Heart left ventricle (tissue), 16 donors: ENCODE results near the gene DGKB. TPM values are rescaled to one million over a fixed set of nuclear protein-coding genes. Genes with fewer than 3 reads are reported as not detected.
A peak's percentile ranks its signal among the peaks of the same experiment; 100 is the strongest.

ENCODE experiments used
- ATAC-seq, 4 donors: fragments of 200-7000 bp; cut with Tn5 transposase; one replicate each; pipeline ENCODE4 v1.9.1; 2020 to 2022; ENCODE audit warnings: moderate library complexity in 4 of 4, mild to moderate bottlenecking in 3 of 4, moderate number of reproducible peaks in 1 of 4
- DNase-seq, 5 donors: peaks; one replicate each; pipeline ENCODE4 v3.0.0-alpha.2; 2020
- H3K27ac ChIP-seq, 12 donors: fragments of 200-600 bp; sonication (generic) in 4 of 12; one replicate each; pipeline versions ENCODE4 v1.5.0 to v1.8.0; 2016 to 2022; ENCODE audit warnings: mild to moderate bottlenecking in 2 of 12
- H3K27me3 ChIP-seq, 9 donors: fragments of 200-600 bp; sonication (generic) in 2 of 9; one replicate each; pipeline versions ENCODE4 v1.5.1 to v1.8.0; 2016 to 2022; ENCODE audit warnings: mild to moderate bottlenecking in 3 of 9
- H3K36me3 ChIP-seq, 9 donors: fragments of 200-600 bp; sonication (generic) in 2 of 9; one replicate each; pipeline versions ENCODE4 v1.5.0 to v1.8.0; 2018 to 2022; ENCODE audit warnings: mild to moderate bottlenecking in 2 of 9
- H3K4me1 ChIP-seq, 12 donors: fragments of 200-600 bp; sonication (generic) in 4 of 12; one replicate each; pipeline versions ENCODE4 v1.5.0 to v1.8.0; 2016 to 2022; ENCODE audit warnings: mild to moderate bottlenecking in 3 of 12
- H3K4me3 ChIP-seq, 12 donors: fragments of 200-600 bp; sonication (generic) in 4 of 12; one replicate each; pipeline versions ENCODE4 v1.5.0 to v1.8.0; 2017 to 2022; ENCODE audit warnings: mild to moderate bottlenecking in 9 of 12, moderate library complexity in 4 of 12
- H3K9me3 ChIP-seq, 12 donors: fragments of 200-600 bp; sonication (generic) in 4 of 12; one replicate each; pipeline versions ENCODE4 v1.5.0 to v1.8.0; 2016 to 2022; ENCODE audit warnings: mild to moderate bottlenecking in 1 of 12
- CTCF ChIP-seq, 12 donors: fragments of 200-600 bp; sonication (generic) in 4 of 12; IDR thresholded peaks; one replicate each; pipeline versions ENCODE4 v1.5.0 to v1.8.0; 2018 to 2022; ENCODE audit warnings: antibody characterized with exemption in 12 of 12, mild to moderate bottlenecking in 5 of 12
- POLR2A ChIP-seq, 2 donors: fragments of 450-650 bp; IDR thresholded peaks; one replicate each; pipeline ENCODE4 v1.6.1; 2017; ENCODE audit warnings: antibody characterized with exemption in 2 of 2, mild to moderate bottlenecking in 2 of 2, moderate library complexity in 2 of 2
- WGBS, 4 donors: extraction: QIAGEN DNeasy Blood & Tissue Kit in 2 of 4; methylation state at CpG; one replicate each; pipeline versions ENCODE4 v1.1.5 to v1.1.7; 2013 to 2018; 5-methylcytosine and 5-hydroxymethylcytosine counted together
- intact Hi-C, 10 donors: fragments of 100-400 bp; cut with DNase I; formaldehyde crosslinking; loops; one replicate each; pipeline versions ENCODE4 v1.11.1 to v1.14.2; 2022
- polyA plus RNA-seq, 2 donors: library from polyadenylated mRNA; stranded (reverse); fragments of 200-250 nt; gene quantifications; one replicate each; pipeline ENCODE4 v1.2.3, GENCODE V29; 2013
- total RNA-seq, 9 donors: library from RNA; depleted of rRNA in 2 of 9; stranded (reverse); fragments of >200 nt in 2 of 9; fragmentation: NEBNext Ultra II Directional in 3 of 9; extraction: Animal tissue kit (Norgen Biotek cat#: 25700) in 3 of 9; gene quantifications; one replicate each; pipeline versions ENCODE4 v1.1.0 to v1.2.4, GENCODE V29; 2016 to 2023
- donor health status: ischemic (EF 13 %, LVEDD 7.1; RV severe dilation, severe dysfunction).
- donor health status: healthy with polysubstance abuse.
- donor health status: DM: no; HTN: yes; CAD: no.
- donor health status: DM: no; HTN: no; CAD: no.
- donor health status: ischemic (EF 25% LVEDD 6.9; RV normal size, moderate dysfunction).
- donor health status: ischemic (EF 25% LVEDD 5.7; RV mildly dilated, moderate dysfunction).
- donor health status: healthy.
- donor health status: DM: yes; HTN: yes; CAD: no.
- donor health status: ischemic (EF 35%, LVEDD 5.7; RV mildly dilated, moderate dysfunction).
- donor health status: nonischemic (EF 11% LVEDD 7.7; RV severe dilation, severe dysfunction).
- donor health status: DM: yes; HTN: yes; CAD: no.
- donor health status: PGD.
- donor health status: ischemic (EF 29% LVEDD 5.4; RV normal size, mild dysfunction).
- donor health status: nonischemic (EF 23%, LVEDD 6.1; RV moderate dilation, normal function).

Gene DGKB
- total and polyA plus RNA-seq, 11 donors, result 0.08 to 1.6 (median 0.47) TPM; not detected in 1

- ATAC-seq (no peak), DNase-seq (no peak)
- Histone ChIP-seq H3K9me3 (peaks cover 0 to 13% (median 9%) of the 10 kb centered on the region in 12 donors), H3K27me3 (no peaks in the 10 kb centered on the region), H3K27ac (no peak overlapping the region), H3K4me3 (no peak overlapping the region), H3K4me1 (no peaks in the 10 kb centered on the region), H3K36me3 (no peaks in the 10 kb centered on the region)
- TF ChIP-seq POLR2A (IDR thresholded peaks at IDR 0.05) (no peak), CTCF (IDR thresholded peaks at IDR 0.05) (no peak)
- 49 to 62% (median 55%) methylated on average over 2 of the region's 2 CpGs for WGBS, 4 donors
- intact Hi-C loops, result no loop called here
Measured at GRCh38 chr7:14321947-14322346, 580.6 kb downstream of the DGKB start.

GRCh38 chr7:14309432-14309831, 593.1 kb downstream of the DGKB start:
- Histone ChIP-seq H3K4me3 (no peak overlapping the region), H3K9me3 (no peaks in the 10 kb centered on the region), H3K27ac (no peak overlapping the region), H3K4me1 (peaks cover 0 to 8% (median 0%) of the 10 kb centered on the region in 12 donors), H3K36me3 (no peaks in the 10 kb centered on the region), H3K27me3 (no peaks in the 10 kb centered on the region)
- TF ChIP-seq CTCF (IDR thresholded peaks at IDR 0.05) (no peak), POLR2A (IDR thresholded peaks at IDR 0.05) (no peak)
- DNase-seq, result no peak
- no peak for ATAC-seq
- intact Hi-C loops, result no loop called here

GRCh38 chr7:14305233-14305866, 597.2 kb downstream of the DGKB start:
- peak in 2 of 5 donors; percentile 9 to 50 for DNase-seq
- intact Hi-C loops, result no loop called here
- Histone ChIP-seq H3K36me3 (no peaks in the 10 kb centered on the region), H3K4me3 (no peak overlapping the region), H3K27me3 (no peaks in the 10 kb centered on the region), H3K9me3 (no peaks in the 10 kb centered on the region), H3K4me1 (peaks cover 0 to 8% (median 0%) of the 10 kb centered on the region in 12 donors), H3K27ac (no peak overlapping the region)
- WGBS, 4 donors, result 39 to 46% (median 43%) methylated on average over 4 of the region's 4 CpGs
- ATAC-seq, result peak in 1 of 4 donors; percentile 39
- TF ChIP-seq CTCF (IDR thresholded peaks at IDR 0.05), result peak in 2 of 12 donors; percentile 6 to 37
- TF ChIP-seq POLR2A (IDR thresholded peaks at IDR 0.05), result no peak

GRCh38 chr7:14303536-14303935, 599.0 kb downstream of the DGKB start:
- 83 to 90% (median 87%) methylated on average over 2 of the region's 2 CpGs for WGBS, 4 donors
- ATAC-seq (no peak), DNase-seq (no peak)
- Histone ChIP-seq H3K4me3 (no peak overlapping the region), H3K9me3 (no peaks in the 10 kb centered on the region), H3K27me3 (no peaks in the 10 kb centered on the region), H3K36me3 (no peaks in the 10 kb centered on the region), H3K4me1 (peaks cover 0 to 8% (median 0%) of the 10 kb centered on the region in 12 donors), H3K27ac (no peak overlapping the region)
- intact Hi-C loops, result no loop called here
- TF ChIP-seq POLR2A (IDR thresholded peaks at IDR 0.05) (no peak), CTCF (IDR thresholded peaks at IDR 0.05) (no peak)
